GM12878 (cell line): ENCODE results near the gene SLC37A2. TPM values are rescaled to one million over a fixed set of nuclear protein-coding genes. Genes with fewer than 3 reads are reported as not detected.

Experiments
- ATAC-seq: fragments of 200-7000 bp; cut with Tn5 transposase; 3 replicates; pipeline ENCODE4 v1.9.1; 2020; ENCODE audit warnings: mild to moderate bottlenecking, moderate library complexity
- BruUV-seq: library from RNA; stranded (reverse); fragments of 400-500 nt; replicated peaks from 2 replicates; lab custom pipeline; 2021; lab: Mats Ljungman, UMichigan
- CTCF ChIA-PET: fragments of 300-600 bp; sonication (Branson Sonifier 250); formaldehyde crosslinking; extraction: SDS; loops from one replicate; lab custom pipeline; 2021; ENCODE audit warnings: inconsistent platforms; lab: Yijun Ruan, JAX
- POLR2A ChIA-PET: fragments of 350-600 bp; formaldehyde crosslinking; extraction: SDS; loops from one replicate; lab custom pipeline; 2021; ENCODE audit warnings: inconsistent platforms; lab: Charles Lee
- RAD21 ChIA-PET: fragments of 300-600 bp; sonication (Branson Sonifier 250); formaldehyde crosslinking; loops from one replicate; lab custom pipeline; 2023; ENCODE audit warnings: antibody characterized with exemption; ENCODE audit not compliant: unreplicated experiment; lab: Charles Lee
- SMC1A ChIA-PET: fragments of 300-600 bp; sonication (Branson Sonifier 250); formaldehyde crosslinking; loops from one replicate; lab custom pipeline; 2023; ENCODE audit not compliant: unreplicated experiment, uncharacterized antibody; lab: Charles Lee
- DNase-seq: peaks from one replicate; pipeline ENCODE4 v3.0.0-alpha.2; 2011; ENCODE audit warnings: low read depth, low spot score
- FAIRE-seq: peaks from 3 replicates; lab custom pipeline; 2011; peaks lifted over from hg19 to GRCh38; lab: Jason Lieb, UNC
- H2AFZ ChIP-seq: 2 replicates; pipeline ENCODE4 v1.6.0; 2011; ENCODE audit warnings: low read depth, low read length, control low read depth; ENCODE audit not compliant: control insufficient read depth
- H3K27ac ChIP-seq: 2 replicates; pipeline ENCODE4 v1.5.1; 2011; ENCODE audit warnings: control low read depth; ENCODE audit not compliant: control insufficient read depth, insufficient read depth
- H3K27me3 ChIP-seq, 2 experiments: replicated peaks in 1 of 2; 2 replicates each; pipeline versions ENCODE4 v1.6.0 to v1.6.1; 2011; ENCODE audit warnings: low read length in 1 of 2; ENCODE audit not compliant: control insufficient read depth in 2 of 2, insufficient read depth in 2 of 2
- H3K36me3 ChIP-seq, 2 experiments: 2 replicates each; pipeline ENCODE4 v1.5.1; 2011; ENCODE audit warnings: low read length in 1 of 2; ENCODE audit not compliant: control insufficient read depth in 2 of 2, insufficient read depth in 2 of 2
- H3K4me1 ChIP-seq: 2 replicates; pipeline ENCODE4 v1.6.1; 2011; ENCODE audit warnings: mild to moderate bottlenecking, low read length, moderate library complexity, mixed read lengths; ENCODE audit not compliant: control insufficient read depth, insufficient read depth
- H3K4me2 ChIP-seq: 2 replicates; pipeline ENCODE4 v1.6.0; 2011; ENCODE audit warnings: control low read depth; ENCODE audit not compliant: control insufficient read depth, insufficient read depth
- H3K4me3 ChIP-seq: fragments of 200-600 bp; sonication (generic); 2 replicates; pipeline ENCODE4 v1.5.1; 2016
- H3K79me2 ChIP-seq: 2 replicates; pipeline ENCODE4 v1.6.0; 2011; ENCODE audit warnings: low read length; ENCODE audit not compliant: control insufficient read depth, insufficient read depth
- H3K9ac ChIP-seq: 2 replicates; pipeline ENCODE4 v1.8.0; 2011; ENCODE audit warnings: low read length, control low read depth, mixed read lengths; ENCODE audit not compliant: control insufficient read depth, insufficient read depth
- H3K9me3 ChIP-seq: replicated peaks from 3 replicates; pipeline ENCODE4 v1.5.1; 2011; ENCODE audit warnings: mild to moderate bottlenecking, low read length; ENCODE audit not compliant: control insufficient read depth, insufficient read depth
- H4K20me1 ChIP-seq: 2 replicates; pipeline ENCODE4 v1.6.0; 2011; ENCODE audit not compliant: control insufficient read depth, insufficient read depth
- BMI1 ChIP-seq: fragments of 450-650 bp; IDR thresholded peaks from 2 replicates; pipeline ENCODE4 v1.6.1; 2016; ENCODE audit warnings: mild to moderate bottlenecking, moderate library complexity, borderline replicate concordance
- CBFB ChIP-seq: IDR thresholded peaks from 2 replicates; pipeline ENCODE4 v1.6.1; 2016; ENCODE audit warnings: antibody characterized with exemption, low read depth
- CBX3 ChIP-seq: fragments of 200-600 bp; sonication (generic); IDR thresholded peaks from 2 replicates; pipeline ENCODE4 v1.6.1; 2016; ENCODE audit warnings: low read depth, borderline replicate concordance
- HDGF ChIP-seq: fragments of 450-650 bp; IDR thresholded peaks from 2 replicates; pipeline ENCODE4 v1.6.1; 2016; ENCODE audit warnings: antibody characterized with exemption
- LARP7 ChIP-seq: fragments of 450-650 bp; IDR thresholded peaks from 2 replicates; pipeline ENCODE4 v1.6.1; 2017; ENCODE audit warnings: mild to moderate bottlenecking
- NFYA ChIP-seq: IDR thresholded peaks from 2 replicates; pipeline ENCODE4 v1.6.1; 2011; ENCODE audit warnings: low read depth, mild to moderate bottlenecking, low read length, improper control_type of control experiment, borderline replicate concordance
- NR2C1 ChIP-seq: fragments of 450-650 bp; IDR thresholded peaks from 2 replicates; pipeline ENCODE4 v1.6.1; 2017; ENCODE audit warnings: antibody characterized with exemption, mild to moderate bottlenecking, moderate library complexity
- SMAD5 ChIP-seq: IDR thresholded peaks from 2 replicates; pipeline ENCODE4 v1.6.1; 2016; ENCODE audit warnings: antibody characterized with exemption, low read depth
- ZSCAN29 ChIP-seq: fragments of 450-650 bp; IDR thresholded peaks from 2 replicates; pipeline ENCODE4 v1.6.1; 2017; ENCODE audit warnings: mild to moderate bottlenecking, moderate library complexity
- WGBS: methylation state at CpG from one replicate; pipeline ENCODE4 v1.1.6; 2016; ENCODE audit warnings: low lambda C conversion rate; ENCODE audit not compliant: insufficient replicate concordance, insufficient coverage; ENCODE audit errors: missing lambda C conversion rate; 5-methylcytosine and 5-hydroxymethylcytosine counted together
- in situ Hi-C: fragments of 300-500 bp; cut with MboI; formaldehyde crosslinking; loops from 9 replicates; pipeline ENCODE4 v1.14.3; 2018; ENCODE audit warnings: mixed read lengths
- intact Hi-C: fragments of 100-400 bp; cut with micrococcal nuclease; formaldehyde crosslinking; loops from one replicate; pipeline ENCODE4 v1.14.2; 2022; ENCODE audit not compliant: unreplicated experiment
- polyA plus RNA-seq, 11 experiments: library from polyadenylated mRNA; depleted of rRNA in 4 of 11; unstranded in 6 of 11; stranded (reverse) in 5 of 11; fragments of >200 nt; fragmentation: Nextera tagmentation in 4 of 11; fragmentation: Illumina TruSeq in 1 of 11; extraction: Ambion mirVana in 4 of 11; extraction: Trizol in 1 of 11; gene quantifications; 1 replicate in 1 of 11; 2 replicates in 10 of 11; pipeline versions ENCODE4 v1.2.1 to v1.2.3, GENCODE V29; 2011 to 2016; ENCODE audit warnings: inconsistent platforms in 2 of 11, missing spikeins in 2 of 11, low read depth in 1 of 11
- total RNA-seq, 4 experiments: library from RNA; depleted of rRNA in 3 of 4; stranded (reverse); fragments of >200 nt in 3 of 4; fragmentation: Illumina TruSeq in 1 of 4; extraction: Trizol in 1 of 4; gene quantifications; 2 replicates each; pipeline versions ENCODE4 v1.2.1 to v1.2.3, GENCODE V29; 2013 to 2021
- TF ChIP-seq, protein P1 (sequence below): fragments of 450-650 bp; IDR thresholded peaks from 2 replicates; pipeline ENCODE4 v1.6.1; 2017; ENCODE audit warnings: mild to moderate bottlenecking
- TF ChIP-seq, protein P2 (sequence below): fragments of 450-650 bp; IDR thresholded peaks from 2 replicates; pipeline ENCODE4 v1.6.1; 2017; ENCODE audit warnings: low read depth, mild to moderate bottlenecking, moderate library complexity
- TF ChIP-seq, protein P3 (sequence below): IDR thresholded peaks from 2 replicates; pipeline ENCODE4 v1.6.1; 2011; ENCODE audit warnings: low read depth, mild to moderate bottlenecking, low read length, moderate library complexity, borderline replicate concordance; ENCODE audit errors: extremely low read depth
- TF ChIP-seq, protein P4 (sequence below): IDR thresholded peaks from 2 replicates; pipeline ENCODE4 v1.6.1; 2012; ENCODE audit warnings: low read length, inconsistent platforms
- TF ChIP-seq, protein P5 (sequence below): fragments of 450-650 bp; IDR thresholded peaks from 2 replicates; pipeline ENCODE4 v1.6.1; 2017; ENCODE audit warnings: mild to moderate bottlenecking, moderate library complexity

SLC37A2 gene
- total and polyA plus RNA-seq, 10 of the 15 experiments (the other 5 are each of a cell fraction or from before 2014, with no cell fraction given): 0.26 to 9.8 (median 2.0) TPM

DNA sequence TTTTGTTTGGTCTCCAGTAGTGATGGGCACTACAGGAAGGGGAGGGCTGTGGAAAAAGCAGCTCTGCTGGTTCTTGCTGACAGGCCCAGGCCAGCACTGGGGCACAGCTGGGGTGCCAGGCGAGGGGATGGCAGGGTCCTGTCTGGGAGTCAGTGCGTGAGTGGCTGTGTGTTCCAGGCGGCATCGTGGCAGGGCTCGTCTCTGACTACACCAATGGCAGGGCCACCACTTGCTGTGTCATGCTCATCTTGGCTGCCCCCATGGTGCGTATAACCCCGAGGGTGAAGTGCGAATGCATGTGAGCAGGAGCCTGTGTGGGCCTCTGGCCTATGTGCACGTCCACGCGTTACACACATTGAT lies 20.9 kb downstream of the SLC37A2 start:
- no peak overlapping the region for H3K4me2 ChIP-seq
- H2AFZ ChIP-seq: no peak overlapping the region
- no peak for DNase-seq
- intact Hi-C loops: no loop called here
- H3K27ac ChIP-seq: no peak overlapping the region
- FAIRE-seq: no peak
- H3K9me3 ChIP-seq: no peaks in the 10 kb centered on the region
- peaks cover 0 to 2% of the 10 kb centered on the region in 2 experiments; a peak in 1 of 4 replicates for H3K36me3 ChIP-seq
- 80% methylated on average over 11 of the region's 11 CpGs for WGBS
- H3K4me3 ChIP-seq: no peak overlapping the region
- no peak for ATAC-seq
- POLR2A ChIA-PET: interaction anchor here (0.7 kb wide), 1 partner anchor 420 kb away, joined by 4 read pairs; no protein-coding TSS in a partner anchor
- H3K4me1 ChIP-seq: no peaks in the 10 kb centered on the region
- H3K9ac ChIP-seq: no peak overlapping the region
- SMC1A ChIA-PET: interaction anchor here (1.0 to 1.7 kb wide), 2 partner anchors 12 to 58 kb away, joined by 3 to 4 read pairs; no protein-coding TSS in a partner anchor
- H3K27me3 ChIP-seq: no peaks in the 10 kb centered on the region
- CTCF ChIA-PET: interaction anchor here (0.5 kb wide), 1 partner anchor 59 kb away, joined by 3 read pairs; no protein-coding TSS in a partner anchor
- RAD21 ChIA-PET: no interaction called here
- in situ Hi-C loops: no loop called here
- H3K79me2 ChIP-seq: no peaks in the 10 kb centered on the region
- no TSS peak for BruUV-seq
- H4K20me1 ChIP-seq: no peaks in the 10 kb centered on the region
- TF ChIP-seq, protein P1, sequence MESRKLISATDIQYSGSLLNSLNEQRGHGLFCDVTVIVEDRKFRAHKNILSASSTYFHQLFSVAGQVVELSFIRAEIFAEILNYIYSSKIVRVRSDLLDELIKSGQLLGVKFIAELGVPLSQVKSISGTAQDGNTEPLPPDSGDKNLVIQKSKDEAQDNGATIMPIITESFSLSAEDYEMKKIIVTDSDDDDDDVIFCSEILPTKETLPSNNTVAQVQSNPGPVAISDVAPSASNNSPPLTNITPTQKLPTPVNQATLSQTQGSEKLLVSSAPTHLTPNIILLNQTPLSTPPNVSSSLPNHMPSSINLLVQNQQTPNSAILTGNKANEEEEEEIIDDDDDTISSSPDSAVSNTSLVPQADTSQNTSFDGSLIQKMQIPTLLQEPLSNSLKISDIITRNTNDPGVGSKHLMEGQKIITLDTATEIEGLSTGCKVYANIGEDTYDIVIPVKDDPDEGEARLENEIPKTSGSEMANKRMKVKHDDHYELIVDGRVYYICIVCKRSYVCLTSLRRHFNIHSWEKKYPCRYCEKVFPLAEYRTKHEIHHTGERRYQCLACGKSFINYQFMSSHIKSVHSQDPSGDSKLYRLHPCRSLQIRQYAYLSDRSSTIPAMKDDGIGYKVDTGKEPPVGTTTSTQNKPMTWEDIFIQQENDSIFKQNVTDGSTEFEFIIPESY: no peak
- TF ChIP-seq HDGF: no peak
- TF ChIP-seq NR2C1: no peak
- TF ChIP-seq, protein P2, sequence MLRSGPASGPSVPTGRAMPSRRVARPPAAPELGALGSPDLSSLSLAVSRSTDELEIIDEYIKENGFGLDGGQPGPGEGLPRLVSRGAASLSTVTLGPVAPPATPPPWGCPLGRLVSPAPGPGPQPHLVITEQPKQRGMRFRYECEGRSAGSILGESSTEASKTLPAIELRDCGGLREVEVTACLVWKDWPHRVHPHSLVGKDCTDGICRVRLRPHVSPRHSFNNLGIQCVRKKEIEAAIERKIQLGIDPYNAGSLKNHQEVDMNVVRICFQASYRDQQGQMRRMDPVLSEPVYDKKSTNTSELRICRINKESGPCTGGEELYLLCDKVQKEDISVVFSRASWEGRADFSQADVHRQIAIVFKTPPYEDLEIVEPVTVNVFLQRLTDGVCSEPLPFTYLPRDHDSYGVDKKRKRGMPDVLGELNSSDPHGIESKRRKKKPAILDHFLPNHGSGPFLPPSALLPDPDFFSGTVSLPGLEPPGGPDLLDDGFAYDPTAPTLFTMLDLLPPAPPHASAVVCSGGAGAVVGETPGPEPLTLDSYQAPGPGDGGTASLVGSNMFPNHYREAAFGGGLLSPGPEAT: no peak
- TF ChIP-seq, protein P3, sequence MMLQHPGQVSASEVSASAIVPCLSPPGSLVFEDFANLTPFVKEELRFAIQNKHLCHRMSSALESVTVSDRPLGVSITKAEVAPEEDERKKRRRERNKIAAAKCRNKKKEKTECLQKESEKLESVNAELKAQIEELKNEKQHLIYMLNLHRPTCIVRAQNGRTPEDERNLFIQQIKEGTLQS: no peak
- TF ChIP-seq SMAD5: no peak
- no peak for TF ChIP-seq NFYA
- TF ChIP-seq CBFB: no peak
- no peak for TF ChIP-seq LARP7
- TF ChIP-seq, protein P4, sequence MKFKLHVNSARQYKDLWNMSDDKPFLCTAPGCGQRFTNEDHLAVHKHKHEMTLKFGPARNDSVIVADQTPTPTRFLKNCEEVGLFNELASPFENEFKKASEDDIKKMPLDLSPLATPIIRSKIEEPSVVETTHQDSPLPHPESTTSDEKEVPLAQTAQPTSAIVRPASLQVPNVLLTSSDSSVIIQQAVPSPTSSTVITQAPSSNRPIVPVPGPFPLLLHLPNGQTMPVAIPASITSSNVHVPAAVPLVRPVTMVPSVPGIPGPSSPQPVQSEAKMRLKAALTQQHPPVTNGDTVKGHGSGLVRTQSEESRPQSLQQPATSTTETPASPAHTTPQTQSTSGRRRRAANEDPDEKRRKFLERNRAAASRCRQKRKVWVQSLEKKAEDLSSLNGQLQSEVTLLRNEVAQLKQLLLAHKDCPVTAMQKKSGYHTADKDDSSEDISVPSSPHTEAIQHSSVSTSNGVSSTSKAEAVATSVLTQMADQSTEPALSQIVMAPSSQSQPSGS: no peak
- no peak for TF ChIP-seq CBX3
- TF ChIP-seq, protein P5, sequence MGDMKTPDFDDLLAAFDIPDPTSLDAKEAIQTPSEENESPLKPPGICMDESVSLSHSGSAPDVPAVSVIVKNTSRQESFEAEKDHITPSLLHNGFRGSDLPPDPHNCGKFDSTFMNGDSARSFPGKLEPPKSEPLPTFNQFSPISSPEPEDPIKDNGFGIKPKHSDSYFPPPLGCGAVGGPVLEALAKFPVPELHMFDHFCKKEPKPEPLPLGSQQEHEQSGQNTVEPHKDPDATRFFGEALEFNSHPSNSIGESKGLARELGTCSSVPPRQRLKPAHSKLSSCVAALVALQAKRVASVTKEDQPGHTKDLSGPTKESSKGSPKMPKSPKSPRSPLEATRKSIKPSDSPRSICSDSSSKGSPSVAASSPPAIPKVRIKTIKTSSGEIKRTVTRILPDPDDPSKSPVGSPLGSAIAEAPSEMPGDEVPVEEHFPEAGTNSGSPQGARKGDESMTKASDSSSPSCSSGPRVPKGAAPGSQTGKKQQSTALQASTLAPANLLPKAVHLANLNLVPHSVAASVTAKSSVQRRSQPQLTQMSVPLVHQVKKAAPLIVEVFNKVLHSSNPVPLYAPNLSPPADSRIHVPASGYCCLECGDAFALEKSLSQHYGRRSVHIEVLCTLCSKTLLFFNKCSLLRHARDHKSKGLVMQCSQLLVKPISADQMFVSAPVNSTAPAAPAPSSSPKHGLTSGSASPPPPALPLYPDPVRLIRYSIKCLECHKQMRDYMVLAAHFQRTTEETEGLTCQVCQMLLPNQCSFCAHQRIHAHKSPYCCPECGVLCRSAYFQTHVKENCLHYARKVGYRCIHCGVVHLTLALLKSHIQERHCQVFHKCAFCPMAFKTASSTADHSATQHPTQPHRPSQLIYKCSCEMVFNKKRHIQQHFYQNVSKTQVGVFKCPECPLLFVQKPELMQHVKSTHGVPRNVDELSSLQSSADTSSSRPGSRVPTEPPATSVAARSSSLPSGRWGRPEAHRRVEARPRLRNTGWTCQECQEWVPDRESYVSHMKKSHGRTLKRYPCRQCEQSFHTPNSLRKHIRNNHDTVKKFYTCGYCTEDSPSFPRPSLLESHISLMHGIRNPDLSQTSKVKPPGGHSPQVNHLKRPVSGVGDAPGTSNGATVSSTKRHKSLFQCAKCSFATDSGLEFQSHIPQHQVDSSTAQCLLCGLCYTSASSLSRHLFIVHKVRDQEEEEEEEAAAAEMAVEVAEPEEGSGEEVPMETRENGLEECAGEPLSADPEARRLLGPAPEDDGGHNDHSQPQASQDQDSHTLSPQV: no peak
- no peak for TF ChIP-seq BMI1
- TF ChIP-seq ZSCAN29: no peak
